K562 (cell line): ENCODE measurements around the gene HSD17B11.

Experiments used
- FOXM1 ChIP-seq, 2 experiments: fragments of 450-650 bp in 1 of 2; sonication (generic) in 1 of 2; formaldehyde crosslinking in 1 of 2; IDR thresholded peaks; 2 replicates each; pipeline versions ENCODE4 v1.6.1 to v1.9.0; 2017 to 2022; ENCODE audit warnings: low read depth in 2 of 2, mild to moderate bottlenecking in 2 of 2, missing genetic modification reagents in 1 of 2, moderate library complexity in 1 of 2
- ZBTB8A ChIP-seq: fragments of 450-650 bp; IDR thresholded peaks from 2 replicates; pipeline ENCODE4 v1.6.1; 2018; ENCODE audit warnings: mild to moderate bottlenecking, moderate library complexity; ENCODE audit not compliant: partially characterized antibody
- TF ChIP-seq, protein P1 (sequence below): fragments of 250-450 bp; sonication (Bioruptor Pico); IDR thresholded peaks from 2 replicates; pipeline ENCODE4 v1.5.0; 2021; ENCODE audit warnings: mild to moderate bottlenecking, moderate library complexity

DNA sequence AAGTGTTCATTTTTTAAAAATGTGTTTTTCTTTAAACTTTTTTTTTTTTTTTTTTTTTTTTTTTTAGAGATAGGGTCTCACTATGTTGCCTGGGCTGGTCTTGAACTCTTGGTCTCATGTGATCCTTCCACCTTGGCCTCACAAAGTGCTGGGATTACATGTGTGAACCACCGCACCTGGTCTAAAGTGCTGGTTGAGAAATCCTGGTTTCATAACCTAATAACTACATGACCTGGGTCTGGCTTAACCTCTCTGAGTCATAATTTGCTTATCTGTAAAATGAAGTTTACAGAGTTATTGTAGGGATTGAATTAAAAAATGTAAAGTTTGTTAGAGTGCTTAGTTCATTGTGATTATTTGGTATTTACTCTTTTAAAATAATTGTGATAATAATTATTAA, 73.5 kb downstream of the HSD17B11 start:
- TF ChIP-seq FOXM1 (IDR thresholded peaks at IDR 0.05; ENCODE audit: low read depth) (no peak), FOXM1 (CRISPR knock-in tag; IDR thresholded peaks at IDR 0.05; ENCODE audit: low read depth) (no peak), ZBTB8A (no peak)
- TF ChIP-seq, protein P1, sequence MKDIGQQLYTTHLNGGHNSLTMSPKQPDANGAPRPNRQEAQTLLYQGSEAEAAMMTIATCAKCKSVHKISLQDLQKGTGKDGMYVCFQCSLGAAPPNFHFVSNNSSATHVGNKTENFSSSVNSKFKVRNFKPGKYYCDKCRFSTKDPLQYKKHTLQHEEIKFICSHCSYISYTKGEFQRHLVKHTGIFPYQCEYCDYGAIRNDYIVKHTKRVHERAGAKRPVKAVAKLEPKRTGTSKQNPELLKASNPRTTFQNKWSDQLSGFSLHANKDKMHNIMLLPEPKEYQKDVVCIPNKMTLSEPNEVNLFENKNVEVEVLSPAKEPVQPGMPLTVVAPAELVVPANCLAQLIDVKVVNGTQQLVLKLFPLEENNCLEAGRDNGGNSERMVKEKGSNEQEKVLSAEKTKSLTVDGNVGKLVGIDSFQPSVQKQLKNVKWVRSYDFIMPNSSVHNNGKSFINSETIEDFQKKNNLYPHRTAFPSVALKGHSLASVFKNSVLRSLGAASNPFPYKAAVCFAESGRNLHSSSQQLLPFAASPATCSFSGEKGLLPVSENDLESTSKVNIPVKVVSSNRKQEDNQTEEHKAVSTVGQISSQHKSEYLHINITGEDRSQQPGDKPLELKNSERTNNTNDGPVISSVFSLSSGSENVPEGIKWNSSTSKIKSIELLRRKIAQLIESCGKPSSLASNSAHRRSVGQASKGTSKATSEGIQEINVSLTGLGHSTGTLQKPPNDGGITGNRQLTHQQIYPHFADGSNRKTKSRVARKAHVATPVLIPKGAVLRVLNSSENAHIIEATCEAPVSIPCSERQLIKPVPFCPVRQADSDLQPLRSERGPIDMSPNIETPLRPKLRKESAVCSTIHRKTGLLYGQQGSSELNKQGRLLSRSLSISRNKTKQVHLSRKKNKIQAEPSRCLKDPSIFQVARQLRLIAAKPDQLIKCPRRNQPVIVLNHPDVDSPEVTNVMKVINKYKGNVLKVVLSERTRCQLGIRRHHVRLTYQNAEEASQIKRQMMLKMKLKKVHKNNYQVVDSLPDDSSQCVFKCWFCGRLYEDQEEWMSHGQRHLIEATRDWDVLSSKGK (CRISPR knock-in tag) = no peak
